Measurements from ENCODE around the gene PIGX.

The PIGX gene

GRCh38 chr3:196711838-196712513, at the start of gene PIGX, which contains the start of gene CEP19:
TSS of gene PIGX (plus strand) at chr3:196712377.
TSS of gene CEP19 (minus strand) at chr3:196712250. CDS start at chr3:196708657, 3,593 bp downstream.
- peak; percentile 93 to 97 (median 96) for DNase-seq

- DNase-seq = no peak
Measured at GRCh38 chr3:196662711-196663571, 49.2 kb upstream of the PIGX start.

DNA sequence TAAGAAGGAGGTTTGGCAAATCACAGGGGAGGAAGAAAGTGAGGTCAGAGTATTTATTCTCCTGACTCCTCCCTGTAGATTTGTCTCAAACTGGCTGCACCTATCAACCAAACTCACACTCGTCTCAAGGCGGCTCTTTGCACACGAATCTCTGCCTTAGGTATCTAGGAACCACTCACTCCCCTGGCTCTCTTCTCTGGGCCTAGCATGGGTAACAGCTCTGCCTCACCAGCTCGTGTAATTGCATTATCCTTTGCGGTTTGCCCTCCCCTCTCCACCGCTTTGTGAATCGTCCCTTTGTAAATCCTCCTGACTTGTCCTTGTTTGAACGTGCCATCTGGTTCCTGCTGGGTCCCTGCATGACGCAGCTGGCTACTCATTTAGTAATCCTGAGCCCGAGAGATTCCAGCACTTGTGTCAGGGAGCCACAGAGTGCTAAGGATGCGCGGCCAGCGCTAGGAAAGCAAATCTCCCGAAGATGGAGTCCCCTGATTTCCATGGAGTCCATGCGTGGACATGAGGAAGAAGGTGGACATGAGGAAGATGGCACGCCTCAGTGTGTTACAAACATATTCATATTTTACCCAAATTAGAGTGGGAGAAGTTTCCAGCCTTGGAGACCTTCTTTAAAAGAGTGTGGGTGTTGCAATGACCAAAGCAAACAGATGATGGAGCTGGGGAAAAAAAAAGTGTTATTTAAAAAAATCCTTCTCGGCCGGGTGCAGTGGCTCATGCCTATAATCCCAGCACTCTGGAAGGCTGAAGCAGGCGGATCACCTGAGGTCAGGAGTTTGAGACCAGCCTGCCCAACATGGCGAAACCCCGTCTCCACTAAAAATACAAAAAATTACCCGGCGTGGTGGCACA, 45.9 kb upstream of the PIGX start:
- DNase-seq = peak; percentile 69 to 89 (median 88)

- DNase-seq = no peak
Measured at GRCh38 chr3:196667056-196667825, 44.9 kb upstream of the PIGX start.

GRCh38 chr3:196670339-196670738, 41.8 kb upstream of the PIGX start:
- no peak for DNase-seq

- no peak for DNase-seq
Measured at GRCh38 chr3:196673632-196674031, 38.5 kb upstream of the PIGX start.

DNA sequence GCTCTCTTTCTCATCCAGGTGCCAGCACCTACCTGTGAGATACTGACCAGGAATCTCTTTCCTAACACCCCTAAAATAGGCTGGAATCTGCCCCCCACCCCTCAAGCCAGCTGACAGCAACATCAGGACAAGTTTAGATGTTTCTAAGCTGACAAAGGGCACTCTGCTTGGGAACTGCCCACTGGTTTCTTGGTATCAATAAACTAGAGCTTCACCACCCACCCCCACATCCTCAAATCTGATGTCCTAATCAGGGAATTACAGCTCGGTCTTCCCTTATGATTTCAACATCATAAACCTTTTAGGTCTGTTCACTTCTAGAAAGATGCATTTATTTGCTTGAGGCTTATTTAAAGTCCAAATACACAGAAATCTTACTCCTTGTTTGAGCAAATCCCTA, 34.8 kb upstream of the PIGX start:
- DNase-seq = no peak

DNA sequence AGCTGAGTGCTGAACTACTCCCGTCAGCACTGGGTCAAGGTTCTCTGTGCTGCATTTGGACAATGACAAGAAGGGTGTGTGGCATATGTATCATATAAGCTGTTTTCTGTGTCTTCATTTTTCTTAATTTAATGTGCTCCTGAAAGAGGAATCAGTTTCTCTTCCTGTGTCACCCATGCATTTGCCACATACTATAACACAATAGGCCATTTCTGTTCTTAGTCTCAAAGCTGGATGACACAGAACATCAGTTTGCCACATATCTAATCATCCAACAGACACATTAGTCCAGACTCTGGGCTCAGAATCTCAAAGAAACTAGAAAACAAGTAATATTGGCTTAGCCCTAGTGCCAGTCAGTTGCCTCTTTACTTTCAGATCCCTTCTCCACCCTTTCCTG, 34.2 kb upstream of the PIGX start:
- DNase-seq = no peak

- peak; percentile 67 to 86 (median 85) for DNase-seq
Measured at GRCh38 chr3:196684548-196685407, 27.4 kb upstream of the PIGX start.

GRCh38 chr3:196686436-196686835, 25.7 kb upstream of the PIGX start:
- DNase-seq = no peak

- peak in 2 of 3 experiments; percentile 48 to 82 for DNase-seq
Measured at GRCh38 chr3:196688349-196688748, 23.8 kb upstream of the PIGX start.

DNA sequence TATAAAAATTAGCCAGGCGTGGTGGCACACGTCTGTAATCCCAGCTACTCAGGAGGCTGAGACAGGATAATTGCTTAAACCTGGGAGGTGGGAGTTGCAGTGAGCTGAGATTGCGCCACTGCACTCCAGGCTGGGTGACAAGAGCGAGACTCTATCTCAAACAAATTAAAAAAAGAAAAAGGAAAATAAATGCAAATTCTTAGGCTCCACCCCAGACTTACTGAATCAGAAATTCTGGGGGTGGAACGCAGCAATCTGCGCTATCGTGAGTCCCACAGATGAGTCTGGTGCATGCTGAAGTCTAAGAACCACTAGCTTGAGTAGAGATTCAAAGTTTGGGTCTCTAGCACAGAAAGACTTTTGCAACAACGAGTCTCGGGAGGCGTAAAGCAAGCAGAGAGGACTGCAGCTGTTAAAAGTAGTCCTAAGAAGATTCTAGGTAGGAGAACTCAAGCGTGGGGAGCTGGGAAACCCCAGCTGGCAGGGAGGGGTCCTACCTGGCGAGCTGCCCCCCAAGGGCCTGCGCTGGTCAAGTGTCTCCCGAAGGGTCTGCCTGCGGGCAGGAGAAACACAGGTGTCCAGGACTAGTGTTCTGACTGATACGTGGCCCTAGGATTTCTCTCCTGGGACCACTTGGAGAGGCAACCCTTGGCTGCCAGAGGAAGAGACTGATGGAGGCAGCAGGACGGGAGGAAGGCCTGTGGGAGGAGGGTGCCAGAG, 22.1 kb upstream of the PIGX start:
- no peak for DNase-seq

DNA sequence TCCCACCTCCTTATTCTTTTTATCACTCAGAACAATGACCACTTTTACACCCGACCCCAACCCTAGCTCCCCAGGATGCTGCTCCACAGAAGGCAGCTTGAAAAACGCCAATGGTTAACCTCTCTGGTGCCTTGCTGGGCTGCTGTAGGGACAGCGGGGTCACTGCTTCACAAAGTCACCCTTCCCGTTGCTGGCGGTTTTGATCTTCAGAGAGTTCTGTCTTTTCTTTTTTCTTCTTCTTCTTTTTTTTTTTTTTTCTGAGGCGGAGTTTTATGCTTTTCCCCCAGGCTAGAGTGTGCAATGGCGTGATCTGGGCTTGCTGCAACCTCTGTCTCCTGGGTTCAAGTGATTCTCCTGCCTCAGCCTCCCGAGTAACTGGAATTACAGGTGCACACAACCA, 20.8 kb upstream of the PIGX start:
- no peak for DNase-seq

GRCh38 chr3:196694202-196694638, 18.0 kb upstream of the PIGX start:
- no peak for DNase-seq

DNA sequence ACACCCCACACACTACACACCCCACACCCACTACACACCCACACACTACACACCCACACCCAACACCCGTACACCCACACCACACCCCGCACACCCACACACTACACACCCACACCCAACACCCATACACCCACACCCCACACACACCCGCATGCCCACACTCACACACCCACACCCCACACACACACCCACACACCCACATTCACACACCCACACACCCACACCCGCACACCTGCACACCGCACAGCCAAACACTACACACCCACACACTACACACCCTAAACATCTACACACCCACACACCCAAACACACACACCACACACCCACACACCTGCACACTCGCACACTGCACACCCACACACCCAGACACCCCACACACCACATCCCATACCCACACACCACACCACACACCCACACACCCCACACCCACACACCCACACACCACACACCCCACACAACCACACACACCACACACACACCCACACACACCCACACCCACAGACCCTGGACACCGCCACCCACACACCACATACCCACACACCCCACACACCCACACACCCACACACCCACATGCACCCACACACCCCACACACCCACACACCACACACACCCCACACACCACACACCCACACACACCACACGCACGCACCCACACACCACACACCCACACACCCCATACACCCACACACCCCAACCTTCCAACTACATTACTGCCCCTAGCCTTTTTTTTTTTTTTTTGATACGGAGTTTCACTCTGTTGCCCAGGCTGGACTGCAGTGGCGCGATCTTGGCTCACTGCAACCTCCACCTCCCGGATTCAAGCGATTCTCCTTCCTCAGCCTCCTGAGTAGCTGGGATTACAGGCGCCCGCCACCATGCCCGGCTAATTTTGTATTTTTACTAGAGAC, 17.0 kb upstream of the PIGX start:
- no peak for DNase-seq

- DNase-seq = no peak
Measured at GRCh38 chr3:196695849-196696226, 16.3 kb upstream of the PIGX start.

GRCh38 chr3:196697270-196697669, 14.9 kb upstream of the PIGX start:
- DNase-seq = no peak

DNA sequence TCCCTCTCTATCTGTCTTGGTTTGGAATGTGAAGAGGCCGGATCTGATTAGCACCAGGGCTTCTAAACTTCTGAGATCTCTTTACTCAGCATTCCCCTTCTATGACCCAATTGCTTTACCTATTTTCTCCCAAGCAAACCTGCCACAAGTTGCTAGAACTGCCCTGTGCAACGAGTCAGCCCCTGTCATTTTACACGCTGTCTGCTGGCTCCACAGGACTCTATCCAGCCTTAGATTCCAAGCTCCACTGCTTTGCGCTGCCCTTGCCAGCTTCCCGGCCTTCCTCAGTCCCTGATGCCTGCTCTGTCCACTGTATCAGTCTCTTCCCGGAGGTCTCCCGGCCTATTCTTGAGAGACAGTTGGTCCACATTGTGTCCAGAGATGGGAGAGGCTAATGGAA, 12.4 kb upstream of the PIGX start:
- no peak for DNase-seq

DNA sequence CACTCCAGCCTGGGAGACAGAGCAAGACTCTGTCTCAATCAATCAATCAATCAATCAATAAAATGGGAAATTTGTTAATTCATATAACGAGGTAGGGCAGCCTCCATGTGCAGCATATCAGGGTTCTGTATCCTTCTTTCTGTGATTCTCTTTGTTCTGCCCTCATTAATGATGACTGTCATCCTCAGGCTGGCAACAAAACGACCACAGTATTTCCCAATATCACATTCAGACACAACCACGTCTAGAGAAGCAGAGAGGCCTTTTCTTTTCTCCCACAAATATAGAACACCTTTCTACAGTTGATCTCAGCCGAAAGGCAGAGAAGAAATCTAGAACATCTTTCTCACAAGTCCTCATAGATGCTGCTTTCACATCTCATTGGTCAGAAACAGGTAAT, 11.4 kb upstream of the PIGX start:
- DNase-seq = no peak

GRCh38 chr3:196706327-196706726, 5.8 kb upstream of the PIGX start:
- no peak for DNase-seq
